Peyer's patch (tissue), 4 donors: ENCODE measurements around the gene INPPL1. TPM values are rescaled to one million over a fixed set of nuclear protein-coding genes. Genes with fewer than 3 reads are reported as not detected.

Source experiments
- DNase-seq, 3 donors: peaks; one replicate each; pipeline ENCODE4 v3.0.0-alpha.2; 2017 to 2019
- H3K27ac ChIP-seq, 4 donors: fragments of 200-600 bp; sonication (generic); one replicate each; pipeline ENCODE4 v1.5.1; 2016 to 2019
- H3K27me3 ChIP-seq, 2 donors: fragments of 200-600 bp; sonication (generic); one replicate each; pipeline ENCODE4 v1.5.1; 2019
- H3K36me3 ChIP-seq, 3 donors: fragments of 200-600 bp; sonication (generic); one replicate each; pipeline ENCODE4 v1.5.1; 2016 to 2019
- H3K4me1 ChIP-seq, 4 donors: fragments of 200-600 bp; sonication (generic); one replicate each; pipeline ENCODE4 v1.5.1; 2016 to 2019
- H3K4me3 ChIP-seq, 4 donors: fragments of 200-600 bp; sonication (generic); 1 replicate in 3 of 4; 2 replicates in 1 of 4; pipeline ENCODE4 v1.5.1; 2016 to 2019; ENCODE audit warnings: mild to moderate bottlenecking in 1 of 4
- H3K9me3 ChIP-seq, 4 donors: fragments of 200-600 bp; sonication (generic); one replicate each; pipeline ENCODE4 v1.5.1; 2016 to 2019; ENCODE audit warnings: mild to moderate bottlenecking in 1 of 4
- CTCF ChIP-seq, 6 experiments: fragments of 450-650 bp in 4 of 6; fragments of 200-600 bp in 2 of 6; sonication (generic) in 1 of 6; IDR thresholded peaks; one replicate each; pipeline ENCODE4 v1.5.1; 2017 to 2019; ENCODE audit warnings: antibody characterized with exemption in 6 of 6, mild to moderate bottlenecking in 3 of 6, moderate library complexity in 1 of 6
- POLR2A ChIP-seq, 2 donors: fragments of 450-650 bp; IDR thresholded peaks; one replicate each; pipeline ENCODE4 v1.5.1; 2017; ENCODE audit warnings: antibody characterized with exemption in 2 of 2, mild to moderate bottlenecking in 2 of 2, moderate library complexity in 2 of 2
- total RNA-seq, 4 donors: library from RNA; depleted of rRNA; stranded (reverse); fragments of >200 nt; gene quantifications; one replicate each; pipeline ENCODE4 v1.1.0, GENCODE V29; 2016

The INPPL1 gene
- total RNA-seq, 4 donors from 2014 or later, result 106 to 198 (median 179) TPM

- DNase-seq, result peak in 2 of 3 donors; percentile 12 to 38
- peaks cover 0 to 71% (median 0%) of the 10 kb centered on the region in 3 donors for H3K36me3 ChIP-seq
- no peaks in the 10 kb centered on the region for H3K27me3 ChIP-seq
- no peaks in the 10 kb centered on the region for H3K9me3 ChIP-seq
- no peak for TF ChIP-seq POLR2A (IDR thresholded peaks at IDR 0.05)
- no peak for TF ChIP-seq CTCF (IDR thresholded peaks at IDR 0.05)
- no peak overlapping the region for H3K27ac ChIP-seq
- peaks cover 0 to 19% (median 5%) of the 10 kb centered on the region in 4 donors for H3K4me1 ChIP-seq
- no peak overlapping the region for H3K4me3 ChIP-seq
Observed at GRCh38 chr11:72229925-72230763, 5.6 kb downstream of the INPPL1 start.

GRCh38 chr11:72230764-72231365 is 6.3 kb downstream of the INPPL1 start:
- peaks cover 0 to 78% (median 0%) of the 10 kb centered on the region in 3 donors for H3K36me3 ChIP-seq
- DNase-seq, result peak in 2 of 3 donors; percentile 8 to 42
- no peaks in the 10 kb centered on the region for H3K9me3 ChIP-seq
- no peak for TF ChIP-seq CTCF (IDR thresholded peaks at IDR 0.05)
- no peak for TF ChIP-seq POLR2A (IDR thresholded peaks at IDR 0.05)
- peaks cover 0 to 19% (median 0%) of the 10 kb centered on the region in 4 donors for H3K4me1 ChIP-seq
- H3K27me3 ChIP-seq, result no peaks in the 10 kb centered on the region
- no peak overlapping the region for H3K4me3 ChIP-seq
- no peak overlapping the region for H3K27ac ChIP-seq

- no peak overlapping the region for H3K27ac ChIP-seq
- H3K27me3 ChIP-seq, result no peaks in the 10 kb centered on the region
- H3K4me1 ChIP-seq, result peaks cover 0 to 12% (median 0%) of the 10 kb centered on the region in 4 donors
- TF ChIP-seq CTCF (IDR thresholded peaks at IDR 0.05) (no peak), POLR2A (IDR thresholded peaks at IDR 0.05) (no peak)
- H3K9me3 ChIP-seq, result no peaks in the 10 kb centered on the region
- peak in 1 of 3 donors; percentile 40 for DNase-seq
- H3K36me3 ChIP-seq, result peaks cover 0 to 86% (median 0%) of the 10 kb centered on the region in 3 donors
- no peak overlapping the region for H3K4me3 ChIP-seq
Observed at GRCh38 chr11:72231396-72232259, 7.1 kb downstream of the INPPL1 start.

- DNase-seq, result peak in 1 of 3 donors; percentile 44
- Histone ChIP-seq H3K4me3 (no peak overlapping the region), H3K36me3 (peaks cover 0 to 94% (median 0%) of the 10 kb centered on the region in 3 donors), H3K27me3 (no peaks in the 10 kb centered on the region), H3K27ac (no peak overlapping the region), H3K9me3 (no peaks in the 10 kb centered on the region), H3K4me1 (peaks cover 0 to 14% (median 0%) of the 10 kb centered on the region in 4 donors)
- TF ChIP-seq POLR2A (IDR thresholded peaks at IDR 0.05), result no peak
- TF ChIP-seq CTCF (IDR thresholded peaks at IDR 0.05), result no peak
Observed at GRCh38 chr11:72232260-72233055, 7.9 kb downstream of the INPPL1 start.
